ENCODE measurements around the gene GEN1.
"Not testable (repeated sequence)": the region's sequence is repeated elsewhere in the genome, so short reads cannot be mapped to it uniquely, and the experiment has no call there.

GEN1 gene

DNA sequence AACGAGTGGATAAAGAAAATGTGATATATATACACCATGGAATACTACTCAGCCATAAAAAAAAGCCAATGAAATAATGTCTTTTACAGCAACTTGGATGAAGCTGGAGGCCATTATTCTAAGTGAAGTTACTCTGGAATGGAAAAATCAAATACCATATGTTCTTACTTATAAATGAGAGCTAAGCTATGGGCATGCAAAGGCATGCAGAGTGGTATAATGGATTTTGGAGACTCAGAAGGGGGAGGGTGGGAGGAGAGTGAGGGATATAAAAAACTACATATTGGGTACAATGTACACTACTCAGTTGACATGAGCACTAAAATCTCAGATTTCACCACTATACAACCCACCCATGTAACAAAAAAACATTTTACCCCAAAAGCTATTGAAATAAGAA is 60.7 kb downstream of the GEN1 start:
- H3K27me3 ChIP-seq (ENCODE audit: control insufficient read depth in 1 of 2, insufficient read depth in 2 of 2, low read length in 2 of 2): no peaks in the 10 kb centered on the region
- no peak overlapping the region for H3K27ac ChIP-seq (ENCODE audit: low read length)
- H3K9me3 ChIP-seq (ENCODE audit: control insufficient read depth in 2 of 2, low read length in 2 of 2): no peaks in the 10 kb centered on the region
- no peak overlapping the region for H3K9ac ChIP-seq (ENCODE audit: low read length in 2 of 2)
- no peaks in the 10 kb centered on the region for H3K4me1 ChIP-seq (ENCODE audit: control insufficient read depth, insufficient read depth, low read length)
- H3K4me3 ChIP-seq (ENCODE audit: low read length in 2 of 2): no peak overlapping the region
- no peaks in the 10 kb centered on the region for H3K36me3 ChIP-seq (ENCODE audit: control insufficient read depth in 2 of 2, insufficient read depth in 2 of 2, low read length in 2 of 2)

DNA sequence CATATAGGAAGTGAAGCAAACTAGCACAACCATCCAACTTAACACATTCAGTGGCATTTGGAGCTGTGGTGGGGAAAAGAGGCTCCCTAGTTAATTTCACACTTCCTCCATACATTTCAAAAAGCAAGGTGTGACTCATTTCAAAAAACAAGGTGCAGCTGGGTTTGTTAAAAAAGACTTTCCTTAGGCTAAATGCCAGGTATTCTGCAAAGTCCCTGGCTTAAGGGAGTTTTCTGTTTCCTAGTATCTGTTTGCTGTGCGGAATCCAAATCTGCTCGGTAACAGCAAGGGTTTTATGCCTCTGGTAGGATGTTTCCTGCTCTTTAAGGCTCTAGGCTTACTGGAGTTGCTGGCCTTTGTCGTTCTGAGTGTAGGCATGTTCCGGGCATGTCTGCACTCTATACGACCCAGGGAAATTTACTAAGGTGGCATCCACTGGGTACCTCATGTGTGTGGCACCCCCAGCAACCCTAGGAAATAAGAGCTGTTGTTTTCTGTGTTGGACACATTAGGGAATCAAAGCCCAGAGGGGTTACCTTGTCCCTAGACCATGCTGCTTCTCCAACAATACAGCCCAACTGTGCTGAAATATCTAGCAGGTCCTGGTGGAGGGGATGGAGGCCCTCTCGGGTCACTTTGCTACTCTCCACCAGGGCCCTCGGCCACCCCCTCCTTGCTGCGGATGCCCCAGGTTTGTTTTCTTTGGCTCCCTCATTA is 61.7 kb downstream of the GEN1 start:
- H3K27me3 ChIP-seq (ENCODE audit: control insufficient read depth in 1 of 2, insufficient read depth in 2 of 2, low read length in 2 of 2): no peaks in the 10 kb centered on the region

DNA sequence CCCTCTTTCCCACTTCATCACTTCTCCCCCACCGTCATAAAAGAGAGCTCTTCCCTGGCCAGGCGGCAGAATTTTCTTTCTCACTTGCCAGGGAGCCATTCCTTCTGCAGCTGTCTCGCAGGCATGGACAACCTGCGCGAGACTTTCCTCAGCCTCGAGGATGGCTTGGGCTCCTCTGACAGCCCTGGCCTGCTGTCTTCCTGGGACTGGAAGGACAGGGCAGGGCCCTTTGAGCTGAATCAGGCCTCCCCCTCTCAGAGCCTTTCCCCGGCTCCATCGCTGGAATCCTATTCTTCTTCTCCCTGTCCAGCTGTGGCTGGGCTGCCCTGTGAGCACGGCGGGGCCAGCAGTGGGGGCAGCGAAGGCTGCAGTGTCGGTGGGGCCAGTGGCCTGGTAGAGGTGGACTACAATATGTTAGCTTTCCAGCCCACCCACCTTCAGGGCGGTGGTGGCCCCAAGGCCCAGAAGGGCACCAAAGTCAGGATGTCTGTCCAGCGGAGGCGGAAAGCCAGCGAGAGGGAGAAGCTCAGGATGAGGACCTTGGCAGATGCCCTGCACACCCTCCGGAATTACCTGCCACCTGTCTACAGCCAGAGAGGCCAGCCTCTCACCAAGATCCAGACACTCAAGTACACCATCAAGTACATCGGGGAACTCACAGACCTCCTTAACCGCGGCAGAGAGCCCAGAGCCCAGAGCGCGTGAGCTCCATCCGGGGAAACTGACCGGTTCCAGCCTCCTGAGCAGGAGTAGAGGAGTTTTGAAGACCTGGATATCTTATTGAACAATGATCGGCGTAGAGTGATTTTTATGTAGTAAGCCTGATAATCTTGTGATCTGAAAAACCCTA is 62.7 kb downstream of the GEN1 start, which contains the start of gene MSGN1:
Gene MSGN1, plus strand, starts transcription at position 65 of the 850 bp plus-strand sequence. Its CDS starts 59 bp downstream, at position 124.
- H3K27me3 ChIP-seq (ENCODE audit: control insufficient read depth in 1 of 2, insufficient read depth in 2 of 2, low read length in 2 of 2): no peaks in the 10 kb centered on the region
- peaks cover 6% of the 10 kb centered on the region for H3K4me1 ChIP-seq (ENCODE audit: control insufficient read depth, insufficient read depth, low read length)
- no peaks in the 10 kb centered on the region for H3K9me3 ChIP-seq (ENCODE audit: control insufficient read depth in 2 of 2, low read length in 2 of 2)
- H3K36me3 ChIP-seq (ENCODE audit: control insufficient read depth in 2 of 2, insufficient read depth in 2 of 2, low read length in 2 of 2): no peaks in the 10 kb centered on the region
- no peak within 1 kb of the TSS for H3K9ac ChIP-seq (ENCODE audit: low read length in 2 of 2)
- no peak within 1 kb of the TSS for H3K4me3 ChIP-seq (ENCODE audit: low read length in 2 of 2)
- no peak within 1 kb of the TSS for H3K27ac ChIP-seq (ENCODE audit: low read length)

More for the DNA sequence above, 61.7 kb downstream of the GEN1 start:
- no peaks in the 10 kb centered on the region for H3K36me3 ChIP-seq (ENCODE audit: control insufficient read depth in 2 of 2, insufficient read depth in 2 of 2, low read length in 2 of 2)
- no peak overlapping the region for H3K9ac ChIP-seq (ENCODE audit: low read length in 2 of 2)
- H3K4me1 ChIP-seq (ENCODE audit: control insufficient read depth, insufficient read depth, low read length): no peaks in the 10 kb centered on the region
- no peaks in the 10 kb centered on the region for H3K9me3 ChIP-seq (ENCODE audit: control insufficient read depth in 2 of 2, low read length in 2 of 2)
- H3K4me3 ChIP-seq (ENCODE audit: low read length in 2 of 2): no peak overlapping the region
- no peak overlapping the region for H3K27ac ChIP-seq (ENCODE audit: low read length)

DNA sequence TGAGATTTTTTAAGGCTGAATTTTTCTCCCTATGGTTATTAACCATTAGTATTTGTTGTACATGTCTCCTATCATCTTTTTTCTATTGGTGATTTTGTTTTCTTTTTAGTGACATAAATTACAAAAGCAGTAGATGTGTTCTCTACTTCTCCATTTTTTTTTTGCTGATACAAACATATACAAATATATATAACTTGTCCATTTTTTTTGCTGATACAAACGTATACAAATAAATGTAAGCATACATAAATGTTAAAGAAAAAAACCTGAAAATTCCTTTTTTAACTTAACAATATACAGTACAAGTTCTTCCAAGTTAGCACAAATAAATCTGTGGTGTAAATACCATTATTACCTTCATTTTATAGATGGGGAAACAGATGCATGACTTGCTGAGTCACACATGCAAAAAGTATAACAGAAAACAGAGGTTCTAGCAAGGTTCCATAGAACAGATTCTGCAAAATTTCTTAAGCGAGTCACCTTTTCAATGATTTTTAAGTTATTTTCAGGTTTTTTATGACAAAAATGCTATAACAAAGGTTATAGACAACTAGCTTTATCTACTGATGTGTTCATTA is 64.4 kb downstream of the GEN1 start:
- Histone ChIP-seq H3K27ac (ENCODE audit: low read length) (no peak overlapping the region), H3K4me1 (ENCODE audit: control insufficient read depth, insufficient read depth, low read length) (peaks cover 14% of the 10 kb centered on the region), H3K27me3 (ENCODE audit: control insufficient read depth in 1 of 2, insufficient read depth in 2 of 2, low read length in 2 of 2) (no peaks in the 10 kb centered on the region), H3K9me3 (ENCODE audit: control insufficient read depth in 2 of 2, low read length in 2 of 2) (no peaks in the 10 kb centered on the region), H3K36me3 (ENCODE audit: control insufficient read depth in 2 of 2, insufficient read depth in 2 of 2, low read length in 2 of 2) (no peaks in the 10 kb centered on the region), H3K4me3 (ENCODE audit: low read length in 2 of 2) (no peak overlapping the region), H3K9ac (ENCODE audit: low read length in 2 of 2) (no peak overlapping the region)

DNA sequence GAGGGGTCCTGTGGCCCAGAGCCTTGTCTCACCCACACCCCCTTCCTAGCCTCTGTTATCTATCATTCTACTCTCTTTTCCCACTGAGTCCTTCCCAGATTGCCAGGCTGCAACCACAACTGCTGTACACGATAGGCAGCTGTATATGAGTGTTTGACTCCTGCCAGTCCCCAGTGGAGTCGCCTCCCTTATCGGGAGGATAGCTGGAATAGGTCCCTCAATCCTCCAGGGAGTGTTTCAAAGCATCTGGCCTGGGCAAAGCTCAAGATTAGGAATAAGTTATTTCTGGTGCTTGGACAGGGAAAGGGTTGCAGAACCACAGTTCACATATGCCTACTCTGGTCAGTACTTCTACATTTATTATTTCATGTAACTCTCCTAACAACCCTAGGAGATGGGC is 67.1 kb downstream of the GEN1 start:
- Histone ChIP-seq H3K36me3 (ENCODE audit: control insufficient read depth in 2 of 2, insufficient read depth in 2 of 2, low read length in 2 of 2) (no peaks in the 10 kb centered on the region), H3K4me3 (ENCODE audit: low read length in 2 of 2) (no peak overlapping the region), H3K9me3 (ENCODE audit: control insufficient read depth in 2 of 2, low read length in 2 of 2) (no peaks in the 10 kb centered on the region), H3K4me1 (ENCODE audit: control insufficient read depth, insufficient read depth, low read length) (peaks cover 14% of the 10 kb centered on the region), H3K9ac (ENCODE audit: low read length in 2 of 2) (no peak overlapping the region), H3K27ac (ENCODE audit: low read length) (no peak overlapping the region), H3K27me3 (ENCODE audit: control insufficient read depth in 1 of 2, insufficient read depth in 2 of 2, low read length in 2 of 2) (no peaks in the 10 kb centered on the region)

DNA sequence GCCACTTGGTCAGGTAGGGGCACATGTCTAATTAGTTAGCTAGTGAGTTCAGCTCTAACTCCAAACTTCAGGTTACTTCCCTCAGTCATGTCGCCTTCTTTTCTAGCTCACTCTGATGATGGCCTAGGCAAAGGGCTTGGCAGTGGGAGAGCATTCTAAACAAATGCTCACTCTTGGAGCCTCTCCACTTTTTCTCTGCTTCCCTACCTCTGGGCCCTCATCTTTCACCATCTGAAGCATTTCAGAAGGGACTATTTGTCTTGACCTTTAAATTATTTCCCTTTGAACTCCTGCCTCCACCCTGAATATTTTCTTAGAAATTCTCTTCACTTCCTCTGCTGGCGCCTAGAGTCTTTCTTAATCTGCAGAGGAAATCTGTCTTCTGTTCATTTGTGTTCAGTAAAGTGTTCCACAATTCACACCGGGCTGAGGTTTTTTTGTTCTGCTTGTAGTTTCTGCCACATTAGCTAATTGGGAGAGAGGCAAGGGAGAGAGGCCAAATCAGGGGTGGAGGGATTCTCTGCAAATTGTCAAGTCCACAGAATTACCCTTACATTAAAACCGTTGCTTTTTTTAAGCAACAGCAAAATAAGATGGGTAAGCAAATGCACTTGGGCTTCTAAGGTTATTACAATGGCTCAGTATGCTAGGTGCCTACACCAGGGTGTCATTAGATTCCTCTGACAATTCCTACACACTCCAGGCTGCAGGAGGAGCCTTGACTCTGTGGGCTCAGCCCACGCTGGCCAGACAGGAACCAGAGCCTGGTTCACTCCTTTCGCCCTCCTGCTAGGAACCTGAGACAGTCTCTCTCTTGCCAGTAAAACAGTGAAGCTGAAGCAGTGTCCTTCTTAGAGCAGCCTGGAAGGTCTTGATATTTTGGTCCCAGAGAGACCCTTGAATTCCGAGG is 67.9 kb downstream of the GEN1 start:
- no peak overlapping the region for H3K9ac ChIP-seq (ENCODE audit: low read length in 2 of 2)
- H3K27me3 ChIP-seq (ENCODE audit: control insufficient read depth in 1 of 2, insufficient read depth in 2 of 2, low read length in 2 of 2): no peaks in the 10 kb centered on the region

DNA sequence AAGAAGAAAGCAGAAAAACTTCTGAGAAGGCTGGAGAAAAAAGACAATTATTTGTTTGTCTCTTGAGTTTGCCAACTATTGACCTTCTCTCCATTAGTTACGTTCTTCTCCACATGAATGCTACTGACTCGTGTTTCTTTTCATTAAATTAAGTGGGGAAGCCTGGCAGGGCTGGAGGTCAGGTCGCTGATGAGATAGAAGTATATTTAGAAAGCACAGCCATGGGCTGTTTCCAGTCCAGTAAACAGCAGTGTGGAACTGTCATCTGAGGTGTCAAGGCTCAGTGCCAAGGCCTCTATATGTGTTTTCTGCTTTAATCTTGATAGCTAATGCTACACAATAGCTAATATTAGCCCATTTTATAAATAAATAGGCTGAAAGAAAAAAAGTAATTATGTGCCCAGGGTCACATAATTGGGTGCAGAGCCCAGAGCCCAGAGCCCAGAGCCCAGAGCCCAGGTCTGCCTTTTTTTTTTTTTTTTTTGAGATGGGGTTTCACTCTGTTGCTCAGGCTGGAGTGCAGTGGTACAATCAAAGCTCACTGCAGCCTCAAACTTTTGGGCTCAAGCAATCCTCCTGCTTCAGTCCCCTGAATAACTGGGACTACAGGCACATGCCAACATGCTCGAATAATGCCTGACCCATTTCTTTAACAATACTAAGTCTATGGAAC is 68.6 kb downstream of the GEN1 start:
- H3K27ac ChIP-seq (ENCODE audit: low read length): peak overlapping the region; percentile 1
- no peaks in the 10 kb centered on the region for H3K27me3 ChIP-seq (ENCODE audit: control insufficient read depth in 1 of 2, insufficient read depth in 2 of 2, low read length in 2 of 2)
- H3K4me1 ChIP-seq (ENCODE audit: control insufficient read depth, insufficient read depth, low read length): peaks cover 14% of the 10 kb centered on the region
- no peaks in the 10 kb centered on the region for H3K9me3 ChIP-seq (ENCODE audit: control insufficient read depth in 2 of 2, low read length in 2 of 2)
- H3K4me3 ChIP-seq (ENCODE audit: low read length in 2 of 2): no peak overlapping the region
- H3K36me3 ChIP-seq (ENCODE audit: control insufficient read depth in 2 of 2, insufficient read depth in 2 of 2, low read length in 2 of 2): no peaks in the 10 kb centered on the region
- H3K9ac ChIP-seq (ENCODE audit: low read length in 2 of 2): no peak overlapping the region

More for the DNA sequence above, 67.9 kb downstream of the GEN1 start:
- H3K27ac ChIP-seq (ENCODE audit: low read length): peak overlapping the region; percentile 1
- H3K36me3 ChIP-seq (ENCODE audit: control insufficient read depth in 2 of 2, insufficient read depth in 2 of 2, low read length in 2 of 2): no peaks in the 10 kb centered on the region
- H3K4me3 ChIP-seq (ENCODE audit: low read length in 2 of 2): no peak overlapping the region
- H3K9me3 ChIP-seq (ENCODE audit: control insufficient read depth in 2 of 2, low read length in 2 of 2): no peaks in the 10 kb centered on the region
- H3K4me1 ChIP-seq (ENCODE audit: control insufficient read depth, insufficient read depth, low read length): peaks cover 14% of the 10 kb centered on the region

DNA sequence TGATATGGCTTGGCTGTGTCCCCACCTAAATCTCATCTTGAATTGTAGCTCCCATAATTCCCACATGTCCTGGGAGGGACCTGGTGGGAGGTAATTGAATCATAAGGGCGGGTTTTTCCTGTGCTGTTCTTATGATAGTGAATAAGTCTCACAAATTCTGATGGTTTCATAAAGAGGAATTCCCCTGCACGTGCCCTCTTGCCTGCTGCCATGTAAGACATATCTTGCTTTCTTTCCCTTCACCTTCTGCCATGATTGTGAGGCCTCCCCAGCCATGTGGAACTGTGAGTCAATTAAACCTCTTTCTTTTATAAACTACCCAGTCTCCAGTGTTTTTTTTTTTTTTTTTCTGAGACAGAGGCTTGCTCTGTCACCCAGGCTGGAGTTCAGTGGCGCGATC is 69.7 kb downstream of the GEN1 start:
- not testable (repeated sequence) for H3K9ac ChIP-seq (ENCODE audit: low read length in 2 of 2); H3K27me3 ChIP-seq (ENCODE audit: control insufficient read depth in 1 of 2, insufficient read depth in 2 of 2, low read length in 2 of 2); H3K4me3 ChIP-seq (ENCODE audit: low read length in 2 of 2); H3K27ac ChIP-seq (ENCODE audit: low read length); H3K9me3 ChIP-seq (ENCODE audit: control insufficient read depth in 2 of 2, low read length in 2 of 2); H3K36me3 ChIP-seq (ENCODE audit: control insufficient read depth in 2 of 2, insufficient read depth in 2 of 2, low read length in 2 of 2)
- peaks cover 14% of the 10 kb centered on the region for H3K4me1 ChIP-seq (ENCODE audit: control insufficient read depth, insufficient read depth, low read length)

DNA sequence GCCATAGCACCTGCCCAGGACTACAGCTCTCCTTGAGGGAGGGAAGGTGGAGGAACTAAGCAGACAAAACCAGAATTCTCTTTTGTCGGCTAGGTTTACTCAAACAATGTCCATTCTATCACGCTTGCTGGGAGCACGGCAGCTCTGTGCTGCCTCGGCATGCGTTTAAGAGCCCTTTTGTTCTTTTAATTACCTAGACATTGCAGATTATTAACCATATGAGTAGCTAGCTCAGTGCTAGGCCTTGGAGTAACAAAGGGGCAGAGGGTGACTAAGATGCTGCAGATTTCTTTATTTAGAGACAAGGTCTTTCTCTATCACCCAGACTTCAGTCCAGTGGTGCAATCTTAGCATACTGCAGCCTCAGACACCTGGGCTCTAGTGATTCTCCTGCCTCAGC is 73.4 kb downstream of the GEN1 start:
- no peak overlapping the region for H3K4me3 ChIP-seq (ENCODE audit: low read length in 2 of 2)
- peaks cover 7 to 14% of the 10 kb centered on the region in 2 donors for H3K27me3 ChIP-seq (ENCODE audit: control insufficient read depth in 1 of 2, insufficient read depth in 2 of 2, low read length in 2 of 2)
- no peaks in the 10 kb centered on the region for H3K9me3 ChIP-seq (ENCODE audit: control insufficient read depth in 2 of 2, low read length in 2 of 2)
- H3K4me1 ChIP-seq (ENCODE audit: control insufficient read depth, insufficient read depth, low read length): peaks cover 6% of the 10 kb centered on the region
- no peak overlapping the region for H3K9ac ChIP-seq (ENCODE audit: low read length in 2 of 2)
- no peak overlapping the region for H3K27ac ChIP-seq (ENCODE audit: low read length)
- no peaks in the 10 kb centered on the region for H3K36me3 ChIP-seq (ENCODE audit: control insufficient read depth in 2 of 2, insufficient read depth in 2 of 2, low read length in 2 of 2)

DNA sequence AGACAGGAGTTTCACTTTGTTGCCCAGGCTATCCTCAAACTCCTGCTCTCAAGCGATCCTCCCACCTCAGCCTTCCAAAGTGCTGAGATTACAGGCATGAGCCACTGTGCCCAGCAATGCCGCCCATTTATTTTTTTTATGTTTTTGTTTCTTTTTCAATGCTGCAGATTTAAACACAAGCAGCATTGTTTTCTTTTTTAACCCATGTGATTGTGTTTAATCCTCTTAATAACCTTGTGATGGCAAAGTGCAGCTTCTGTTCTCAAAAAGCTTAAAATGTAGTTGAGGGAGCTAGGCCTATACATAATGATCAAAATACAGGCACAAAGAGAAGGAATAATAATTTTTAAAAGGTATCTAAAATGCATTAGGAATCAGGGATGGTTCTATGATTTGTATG is 73.8 kb downstream of the GEN1 start:
- no peak overlapping the region for H3K4me3 ChIP-seq (ENCODE audit: low read length in 2 of 2)
- no peaks in the 10 kb centered on the region for H3K36me3 ChIP-seq (ENCODE audit: control insufficient read depth in 2 of 2, insufficient read depth in 2 of 2, low read length in 2 of 2)
- H3K4me1 ChIP-seq (ENCODE audit: control insufficient read depth, insufficient read depth, low read length): peaks cover 4% of the 10 kb centered on the region
- H3K27ac ChIP-seq (ENCODE audit: low read length): no peak overlapping the region
- peaks cover 7 to 14% of the 10 kb centered on the region in 2 donors for H3K27me3 ChIP-seq (ENCODE audit: control insufficient read depth in 1 of 2, insufficient read depth in 2 of 2, low read length in 2 of 2)
- H3K9me3 ChIP-seq (ENCODE audit: control insufficient read depth in 2 of 2, low read length in 2 of 2): no peaks in the 10 kb centered on the region
- no peak overlapping the region for H3K9ac ChIP-seq (ENCODE audit: low read length in 2 of 2)

Measured in stomach smooth muscle (tissue), 2 donors.